ENCODE results near the gene ST7. TPM values are rescaled to one million over a fixed set of nuclear protein-coding genes. Genes with fewer than 3 reads are reported as not detected.

ST7 gene
- total and polyA plus RNA-seq, 4 donors, result 22.4 to 57.2 (median 41.6) TPM

- no peak for ATAC-seq (ENCODE audit: insufficient read depth, low FRiP score)
- H3K27ac ChIP-seq (ENCODE audit: low read depth in 1 of 2, low read length in 1 of 2), result no peak overlapping the region
- WGBS, 2 donors, result 55 to 64% methylated on average over 5 of the region's 5 CpGs
- DNase-seq, result no peak
- no peaks in the 10 kb centered on the region for H3K27me3 ChIP-seq (ENCODE audit: control insufficient read depth in 3 of 3, insufficient read depth in 3 of 3, low read length in 2 of 3)
- H3K9ac ChIP-seq (ENCODE audit: insufficient read depth in 1 of 2, low read length in 2 of 2), result no peak overlapping the region
- no peak overlapping the region for H3K4me3 ChIP-seq
- no peaks in the 10 kb centered on the region for H3K36me3 ChIP-seq (ENCODE audit: control insufficient read depth in 4 of 4, insufficient read depth in 4 of 4, low read length in 4 of 4)
- TF ChIP-seq CTCF (IDR thresholded peaks at IDR 0.05; ENCODE audit: control extremely low read depth, extremely low read depth), result no peak
- H3K4me1 ChIP-seq (ENCODE audit: control insufficient read depth in 5 of 5, insufficient read depth in 5 of 5, low read length in 5 of 5), result peaks cover 0 to 17% (median 0%) of the 10 kb centered on the region in 5 donors
- no peaks in the 10 kb centered on the region for H3K9me3 ChIP-seq (ENCODE audit: control insufficient read depth in 4 of 4, insufficient read depth in 3 of 4, low read length in 3 of 4)
Observed at GRCh38 chr7:117090791-117091190, 137.5 kb downstream of the ST7 start.

- TF ChIP-seq CTCF (IDR thresholded peaks at IDR 0.05; ENCODE audit: control extremely low read depth, extremely low read depth), result no peak
- H3K27ac ChIP-seq (ENCODE audit: low read depth in 1 of 2, low read length in 1 of 2), result no peak overlapping the region
- ATAC-seq (ENCODE audit: insufficient read depth, low FRiP score) (no peak), DNase-seq (no peak)
- WGBS, 2 donors, result 86 to 95% methylated on average over 3 of the region's 3 CpGs
- H3K4me1 ChIP-seq (ENCODE audit: control insufficient read depth in 5 of 5, insufficient read depth in 5 of 5, low read length in 5 of 5), result peaks cover 0 to 18% (median 0%) of the 10 kb centered on the region in 5 donors
- no peaks in the 10 kb centered on the region for H3K9me3 ChIP-seq (ENCODE audit: control insufficient read depth in 4 of 4, insufficient read depth in 3 of 4, low read length in 3 of 4)
- no peaks in the 10 kb centered on the region for H3K36me3 ChIP-seq (ENCODE audit: control insufficient read depth in 4 of 4, insufficient read depth in 4 of 4, low read length in 4 of 4)
- no peaks in the 10 kb centered on the region for H3K27me3 ChIP-seq (ENCODE audit: control insufficient read depth in 3 of 3, insufficient read depth in 3 of 3, low read length in 2 of 3)
- H3K4me3 ChIP-seq, result no peak overlapping the region
- no peak overlapping the region for H3K9ac ChIP-seq (ENCODE audit: insufficient read depth in 1 of 2, low read length in 2 of 2)
Observed at GRCh38 chr7:117091721-117092120, 138.4 kb downstream of the ST7 start.

- no peaks in the 10 kb centered on the region for H3K9me3 ChIP-seq (ENCODE audit: control insufficient read depth in 4 of 4, insufficient read depth in 3 of 4, low read length in 3 of 4)
- TF ChIP-seq CTCF (IDR thresholded peaks at IDR 0.05; ENCODE audit: control extremely low read depth, extremely low read depth), result no peak
- H3K36me3 ChIP-seq (ENCODE audit: control insufficient read depth in 4 of 4, insufficient read depth in 4 of 4, low read length in 4 of 4), result no peaks in the 10 kb centered on the region
- no peak overlapping the region for H3K4me3 ChIP-seq
- no peak overlapping the region for H3K9ac ChIP-seq (ENCODE audit: insufficient read depth in 1 of 2, low read length in 2 of 2)
- DNase-seq (no peak), ATAC-seq (ENCODE audit: insufficient read depth, low FRiP score) (no peak)
- H3K27me3 ChIP-seq (ENCODE audit: control insufficient read depth in 3 of 3, insufficient read depth in 3 of 3, low read length in 2 of 3), result no peaks in the 10 kb centered on the region
- H3K27ac ChIP-seq (ENCODE audit: low read depth in 1 of 2, low read length in 1 of 2), result no peak overlapping the region
- 81 to 87% methylated on average over 3 of the region's 3 CpGs for WGBS, 2 donors
- peaks cover 0 to 13% (median 0%) of the 10 kb centered on the region in 5 donors for H3K4me1 ChIP-seq (ENCODE audit: control insufficient read depth in 5 of 5, insufficient read depth in 5 of 5, low read length in 5 of 5)
Observed at GRCh38 chr7:117092785-117093184, 139.5 kb downstream of the ST7 start.

- no peak overlapping the region for H3K4me3 ChIP-seq
- H3K9me3 ChIP-seq (ENCODE audit: control insufficient read depth in 4 of 4, insufficient read depth in 3 of 4, low read length in 3 of 4), result no peaks in the 10 kb centered on the region
- no peak for ATAC-seq (ENCODE audit: insufficient read depth, low FRiP score)
- H3K36me3 ChIP-seq (ENCODE audit: control insufficient read depth in 4 of 4, insufficient read depth in 4 of 4, low read length in 4 of 4), result no peaks in the 10 kb centered on the region
- no peak overlapping the region for H3K27ac ChIP-seq (ENCODE audit: low read depth in 1 of 2, low read length in 1 of 2)
- no peak overlapping the region for H3K9ac ChIP-seq (ENCODE audit: insufficient read depth in 1 of 2, low read length in 2 of 2)
- peaks cover 0 to 14% (median 3%) of the 10 kb centered on the region in 5 donors for H3K4me1 ChIP-seq (ENCODE audit: control insufficient read depth in 5 of 5, insufficient read depth in 5 of 5, low read length in 5 of 5)
- H3K27me3 ChIP-seq (ENCODE audit: control insufficient read depth in 3 of 3, insufficient read depth in 3 of 3, low read length in 2 of 3), result no peaks in the 10 kb centered on the region
- 82 to 86% methylated on average over 3 of the region's 3 CpGs for WGBS, 2 donors
- no peak for TF ChIP-seq CTCF (IDR thresholded peaks at IDR 0.05; ENCODE audit: control extremely low read depth, extremely low read depth)
- DNase-seq, result no peak
Observed at GRCh38 chr7:117094457-117094856, 141.2 kb downstream of the ST7 start.
